H54 (cell line): ENCODE measurements around the gene REV1.

Experiments
- DNase-seq: peaks from one replicate; pipeline ENCODE4 v3.0.0; 2011; ENCODE audit warnings: low spot score, mixed read lengths; ENCODE audit not compliant: insufficient read length
- FAIRE-seq: peaks from 3 replicates; lab custom pipeline; 2011; peaks lifted over from hg19 to GRCh38; lab: Jason Lieb, UNC
- POLR2A ChIP-seq: IDR thresholded peaks from 2 replicates; pipeline ENCODE4 v1.6.1; 2011; ENCODE audit warnings: low read depth, mild to moderate bottlenecking, low read length

REV1 gene

GRCh38 chr2:99354070-99354469 lies 135.7 kb downstream of the REV1 start:
- DNase-seq (no peak), FAIRE-seq (peak; percentile 52)
- TF ChIP-seq POLR2A: no peak
